ENCODE measurements around the gene CYSTM1. TPM values are rescaled to one million over a fixed set of nuclear protein-coding genes. Genes with fewer than 3 reads are reported as not detected.

Gene CYSTM1
- total and polyA plus RNA-seq, 2 donors (not counting 1 experiment from before 2014, with no cell fraction given), result 6.2 to 17.0 TPM

GRCh38 chr5:140244525-140245025 is 69.6 kb downstream of the CYSTM1 start:
- Histone ChIP-seq H3K27ac (ENCODE audit: low read length in 2 of 2) (no peak overlapping the region), H3K9me3 (ENCODE audit: control extremely low read depth in 1 of 3, control insufficient read depth in 2 of 3, insufficient read depth in 1 of 3, low read length in 2 of 3) (no peaks in the 10 kb centered on the region), H4K20me1 (ENCODE audit: control insufficient read depth, insufficient read depth, low read length, poor library complexity, severe bottlenecking) (no peaks in the 10 kb centered on the region), H2AFZ (ENCODE audit: insufficient read depth, low read depth, low read length, poor library complexity, severe bottlenecking) (no peak overlapping the region), H3K27me3 (replicated peaks in 1 of 4; ENCODE audit: control extremely low read depth in 1 of 4, control insufficient read depth in 3 of 4, insufficient read depth in 4 of 4, low read length in 3 of 4) (no peaks in the 10 kb centered on the region), H3K9ac (ENCODE audit: low read length) (no peak overlapping the region), H3K4me3 (ENCODE audit: control extremely low read depth in 1 of 5, extremely low read depth in 1 of 5, insufficient read depth in 1 of 5, low read depth in 2 of 5, low read length in 4 of 5) (no peak overlapping the region), H3K4me1 (ENCODE audit: control insufficient read depth in 2 of 2, insufficient read depth in 2 of 2, low read length in 2 of 2) (peaks cover 14 to 19% of the 10 kb centered on the region in 2 donors), H3K4me2 (replicated peaks; ENCODE audit: low read depth, low read length, poor library complexity, severe bottlenecking) (peak overlapping the region; percentile 45), H3K79me2 (ENCODE audit: control insufficient read depth, insufficient read depth, low read length) (no peaks in the 10 kb centered on the region), H3K36me3 (replicated peaks in 1 of 2; ENCODE audit: control extremely low read depth in 1 of 2, control insufficient read depth in 1 of 2, extremely low read depth in 1 of 2, insufficient read depth in 2 of 2, low read length in 1 of 2) (peaks cover 0 to 9% of the 10 kb centered on the region in 2 experiments)
- DNase-seq (peak; percentile 83), ATAC-seq (ENCODE audit: low read depth) (peak; percentile 82)
- intact Hi-C loops (cut with micrococcal nuclease), result loop anchor here (1.0 to 5.0 kb wide), 4 partner anchors 38 to 113 kb away; partner anchors contain the start of gene PFDN1
- no peak for TF ChIP-seq EZH2 (IDR thresholded peaks at IDR 0.05; ENCODE audit: borderline replicate concordance, insufficient read depth, low read depth, low read length, poor library complexity, severe bottlenecking)
- peak; percentile 87 for TF ChIP-seq CTCF (IDR thresholded peaks at IDR 0.05)
- 22% methylated on average over 13 of the region's 14 CpGs for WGBS (ENCODE audit: insufficient coverage)
- Mint-ChIP-seq H3K27me3 (no peaks in the 10 kb centered on the region), H3K9me3 (ENCODE audit: insufficient read depth) (no peaks in the 10 kb centered on the region), H3K27ac (no peak overlapping the region), H3K4me3 (no peak overlapping the region), H3K4me1 (peaks cover 22% of the 10 kb centered on the region)
- POLR2A ChIA-PET, result no interaction called here
- CTCF ChIA-PET, result interaction anchor here (0.6 to 24.1 kb wide), 29 partner anchors 9 to 1833 kb away, joined by 3 to 594 read pairs (median 5); partner anchors contain the start of genes HBEGF, IK, NDUFA2 and PFDN1

GRCh38 chr5:140245341-140245740 is 70.4 kb downstream of the CYSTM1 start:
- no peak overlapping the region for H3K4me3 Mint-ChIP-seq
- H3K9me3 ChIP-seq (ENCODE audit: control extremely low read depth in 1 of 3, control insufficient read depth in 2 of 3, insufficient read depth in 1 of 3, low read length in 2 of 3), result no peaks in the 10 kb centered on the region
- DNase-seq (no peak), ATAC-seq (ENCODE audit: low read depth) (no peak)
- H3K4me2 ChIP-seq (replicated peaks; ENCODE audit: low read depth, low read length, poor library complexity, severe bottlenecking), result no peak overlapping the region
- TF ChIP-seq CTCF (IDR thresholded peaks at IDR 0.05) (no peak), EZH2 (IDR thresholded peaks at IDR 0.05; ENCODE audit: borderline replicate concordance, insufficient read depth, low read depth, low read length, poor library complexity, severe bottlenecking) (no peak)
- H3K27ac ChIP-seq (ENCODE audit: low read length in 2 of 2), result peak overlapping the region in 1 of 2 donors; percentile 15
- ChIA-PET CTCF (interaction anchor here (0.7 to 24.1 kb wide), 12 partner anchors 8 to 475 kb away, joined by 3 to 594 read pairs (median 8); partner anchors contain the start of genes HBEGF, PFDN1 and SLC4A9), POLR2A (no interaction called here)
- H4K20me1 ChIP-seq (ENCODE audit: control insufficient read depth, insufficient read depth, low read length, poor library complexity, severe bottlenecking), result no peaks in the 10 kb centered on the region
- peak overlapping the region; percentile 50 for H3K27ac Mint-ChIP-seq
- 94% methylated on average over 2 of the region's 5 CpGs for WGBS (ENCODE audit: insufficient coverage)
- H3K27me3 ChIP-seq (replicated peaks in 1 of 4; ENCODE audit: control extremely low read depth in 1 of 4, control insufficient read depth in 3 of 4, insufficient read depth in 4 of 4, low read length in 3 of 4), result no peaks in the 10 kb centered on the region
- peaks cover 30% of the 10 kb centered on the region for H3K4me1 Mint-ChIP-seq
- H3K36me3 ChIP-seq (replicated peaks in 1 of 2; ENCODE audit: control extremely low read depth in 1 of 2, control insufficient read depth in 1 of 2, extremely low read depth in 1 of 2, insufficient read depth in 2 of 2, low read length in 1 of 2), result peaks cover 0 to 14% of the 10 kb centered on the region in 2 experiments
- no peaks in the 10 kb centered on the region for H3K27me3 Mint-ChIP-seq
- H3K9ac ChIP-seq (ENCODE audit: low read length), result no peak overlapping the region
- H3K4me1 ChIP-seq (ENCODE audit: control insufficient read depth in 2 of 2, insufficient read depth in 2 of 2, low read length in 2 of 2), result peaks cover 18 to 27% of the 10 kb centered on the region in 2 donors
- H3K4me3 ChIP-seq (ENCODE audit: control extremely low read depth in 1 of 5, extremely low read depth in 1 of 5, insufficient read depth in 1 of 5, low read depth in 2 of 5, low read length in 4 of 5), result no peak overlapping the region
- no peak overlapping the region for H2AFZ ChIP-seq (ENCODE audit: insufficient read depth, low read depth, low read length, poor library complexity, severe bottlenecking)
- no peaks in the 10 kb centered on the region for H3K9me3 Mint-ChIP-seq (ENCODE audit: insufficient read depth)
- H3K79me2 ChIP-seq (ENCODE audit: control insufficient read depth, insufficient read depth, low read length), result peaks cover 1% of the 10 kb centered on the region
- intact Hi-C loops (cut with micrococcal nuclease), result no loop called here

Data from B cell (primary cell).